HCT116 (cell line): ENCODE measurements around the gene IMPG1.

ENCODE experiments used
- EZH2 ChIP-seq: fragments of 200-600 bp; sonication (generic); IDR thresholded peaks from 2 replicates; pipeline ENCODE4 v1.6.1; 2017; ENCODE audit warnings: antibody characterized with exemption, mixed run types
- POLR2A ChIP-seq: IDR thresholded peaks from 2 replicates; pipeline ENCODE4 v1.7.0; 2011; ENCODE audit warnings: borderline replicate concordance; ENCODE audit not compliant: insufficient read depth, insufficient read length; ENCODE audit errors: extremely low read depth
- SIN3A ChIP-seq: IDR thresholded peaks from 2 replicates; pipeline ENCODE4 v1.6.1; 2012; ENCODE audit warnings: low read depth
- SRF ChIP-seq: IDR thresholded peaks from 2 replicates; pipeline ENCODE4 v1.6.1; 2012; ENCODE audit warnings: low read depth
- YY1 ChIP-seq: IDR thresholded peaks from 2 replicates; pipeline ENCODE4 v1.6.1; 2011; ENCODE audit warnings: low read length, low read depth, moderate library complexity, mild to moderate bottlenecking; ENCODE audit not compliant: insufficient replicate concordance; ENCODE audit errors: extremely low read depth
- TF ChIP-seq, protein P1 (sequence below), 3 experiments: fragments of 200-600 bp in 1 of 3; sonication (generic) in 1 of 3; IDR thresholded peaks in 2 of 3; conservative IDR thresholded peaks in 1 of 3; 2 replicates each; pipeline ENCODE4 v1.5.1; 2012 to 2017; ENCODE audit warnings: low read depth in 2 of 3, low read length in 2 of 3, antibody characterized with exemption in 1 of 3, borderline replicate concordance in 1 of 3, control low read depth in 1 of 3, mild to moderate bottlenecking in 1 of 3, mixed read lengths in 1 of 3, mixed run types in 1 of 3, moderate library complexity in 1 of 3; ENCODE audit not compliant: insufficient read depth in 1 of 3
- TF ChIP-seq, protein P2 (sequence below): IDR thresholded peaks from 2 replicates; pipeline ENCODE4 v1.6.1; 2012; ENCODE audit warnings: low read depth

DNA sequence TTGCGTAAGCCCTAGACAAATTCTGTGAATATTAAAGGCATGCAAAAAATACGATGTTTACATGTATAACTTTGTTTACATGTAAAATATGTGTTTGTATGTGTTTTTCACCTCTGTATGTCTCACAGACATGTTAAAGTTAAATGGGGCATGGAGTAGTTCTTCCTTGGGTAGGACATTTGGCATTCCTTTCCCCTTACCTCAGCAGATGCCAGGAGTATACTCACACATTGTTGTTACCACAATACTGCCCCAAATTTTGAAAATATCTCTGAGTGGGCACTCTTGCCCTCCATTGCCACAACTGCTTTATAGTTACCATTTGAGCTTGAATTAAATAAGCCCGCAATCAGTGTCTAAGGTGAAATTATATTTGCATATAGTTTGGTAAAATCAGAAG is 175.9 kb downstream of the IMPG1 start:
- TF ChIP-seq, protein P1, sequence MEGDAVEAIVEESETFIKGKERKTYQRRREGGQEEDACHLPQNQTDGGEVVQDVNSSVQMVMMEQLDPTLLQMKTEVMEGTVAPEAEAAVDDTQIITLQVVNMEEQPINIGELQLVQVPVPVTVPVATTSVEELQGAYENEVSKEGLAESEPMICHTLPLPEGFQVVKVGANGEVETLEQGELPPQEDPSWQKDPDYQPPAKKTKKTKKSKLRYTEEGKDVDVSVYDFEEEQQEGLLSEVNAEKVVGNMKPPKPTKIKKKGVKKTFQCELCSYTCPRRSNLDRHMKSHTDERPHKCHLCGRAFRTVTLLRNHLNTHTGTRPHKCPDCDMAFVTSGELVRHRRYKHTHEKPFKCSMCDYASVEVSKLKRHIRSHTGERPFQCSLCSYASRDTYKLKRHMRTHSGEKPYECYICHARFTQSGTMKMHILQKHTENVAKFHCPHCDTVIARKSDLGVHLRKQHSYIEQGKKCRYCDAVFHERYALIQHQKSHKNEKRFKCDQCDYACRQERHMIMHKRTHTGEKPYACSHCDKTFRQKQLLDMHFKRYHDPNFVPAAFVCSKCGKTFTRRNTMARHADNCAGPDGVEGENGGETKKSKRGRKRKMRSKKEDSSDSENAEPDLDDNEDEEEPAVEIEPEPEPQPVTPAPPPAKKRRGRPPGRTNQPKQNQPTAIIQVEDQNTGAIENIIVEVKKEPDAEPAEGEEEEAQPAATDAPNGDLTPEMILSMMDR (IDR thresholded peaks at IDR 0.05 in 2 of 3, conservative IDR thresholded peaks at IDR 0.05 in 1 of 3; ENCODE audit: borderline replicate concordance in 1 of 3, insufficient read depth in 1 of 3, low read depth in 2 of 3, low read length in 2 of 3): no peak
- TF ChIP-seq YY1 (no peak), POLR2A (no peak), SRF (no peak), SIN3A (no peak), EZH2 (no peak)
- TF ChIP-seq, protein P2, sequence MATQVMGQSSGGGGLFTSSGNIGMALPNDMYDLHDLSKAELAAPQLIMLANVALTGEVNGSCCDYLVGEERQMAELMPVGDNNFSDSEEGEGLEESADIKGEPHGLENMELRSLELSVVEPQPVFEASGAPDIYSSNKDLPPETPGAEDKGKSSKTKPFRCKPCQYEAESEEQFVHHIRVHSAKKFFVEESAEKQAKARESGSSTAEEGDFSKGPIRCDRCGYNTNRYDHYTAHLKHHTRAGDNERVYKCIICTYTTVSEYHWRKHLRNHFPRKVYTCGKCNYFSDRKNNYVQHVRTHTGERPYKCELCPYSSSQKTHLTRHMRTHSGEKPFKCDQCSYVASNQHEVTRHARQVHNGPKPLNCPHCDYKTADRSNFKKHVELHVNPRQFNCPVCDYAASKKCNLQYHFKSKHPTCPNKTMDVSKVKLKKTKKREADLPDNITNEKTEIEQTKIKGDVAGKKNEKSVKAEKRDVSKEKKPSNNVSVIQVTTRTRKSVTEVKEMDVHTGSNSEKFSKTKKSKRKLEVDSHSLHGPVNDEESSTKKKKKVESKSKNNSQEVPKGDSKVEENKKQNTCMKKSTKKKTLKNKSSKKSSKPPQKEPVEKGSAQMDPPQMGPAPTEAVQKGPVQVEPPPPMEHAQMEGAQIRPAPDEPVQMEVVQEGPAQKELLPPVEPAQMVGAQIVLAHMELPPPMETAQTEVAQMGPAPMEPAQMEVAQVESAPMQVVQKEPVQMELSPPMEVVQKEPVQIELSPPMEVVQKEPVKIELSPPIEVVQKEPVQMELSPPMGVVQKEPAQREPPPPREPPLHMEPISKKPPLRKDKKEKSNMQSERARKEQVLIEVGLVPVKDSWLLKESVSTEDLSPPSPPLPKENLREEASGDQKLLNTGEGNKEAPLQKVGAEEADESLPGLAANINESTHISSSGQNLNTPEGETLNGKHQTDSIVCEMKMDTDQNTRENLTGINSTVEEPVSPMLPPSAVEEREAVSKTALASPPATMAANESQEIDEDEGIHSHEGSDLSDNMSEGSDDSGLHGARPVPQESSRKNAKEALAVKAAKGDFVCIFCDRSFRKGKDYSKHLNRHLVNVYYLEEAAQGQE: no peak
